ENCODE results near the gene RALA. TPM values are rescaled to one million over a fixed set of nuclear protein-coding genes. Genes with fewer than 3 reads are reported as not detected.

The RALA gene
- total RNA-seq, 2 experiments from 2014 or later, result 32.5 to 32.8 TPM

DNA sequence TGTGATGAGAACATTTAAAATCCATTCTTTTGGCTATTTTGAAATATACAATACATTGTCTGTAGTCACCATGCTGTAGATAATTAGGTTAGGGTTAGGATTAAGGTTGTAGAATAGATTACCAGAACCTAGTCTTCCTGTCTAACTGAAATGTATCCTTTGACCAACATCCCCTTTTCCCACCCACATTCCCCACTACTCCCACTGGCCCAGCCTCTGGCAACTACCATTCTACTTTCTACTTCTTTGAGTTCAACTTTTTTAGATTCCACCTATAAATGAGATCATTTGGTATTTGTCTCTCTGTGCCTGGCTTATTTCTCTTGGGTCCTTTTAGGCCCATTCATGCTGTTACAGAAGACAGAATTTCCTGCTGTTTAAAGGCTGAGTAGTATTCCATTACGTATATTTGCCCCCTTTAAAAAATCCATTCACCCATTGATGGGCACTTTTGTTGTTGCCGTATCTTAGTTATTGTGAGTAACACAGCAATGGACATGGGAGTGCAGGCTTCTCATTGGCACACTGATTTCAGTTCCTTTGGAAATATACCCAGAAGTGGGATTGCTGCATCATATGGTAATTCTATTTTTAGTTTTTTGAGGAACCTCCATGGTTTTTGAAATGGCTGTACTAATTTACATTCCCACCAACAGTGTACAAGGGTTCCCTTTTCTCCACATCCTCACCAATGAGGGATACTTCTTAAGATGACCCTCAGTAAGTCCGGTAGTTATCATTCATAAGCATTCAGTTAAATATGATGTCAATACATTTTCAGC, 104.0 kb downstream of the RALA start:
- ATAC-seq (no peak), DNase-seq (no peak)
- TF ChIP-seq, protein P1, sequence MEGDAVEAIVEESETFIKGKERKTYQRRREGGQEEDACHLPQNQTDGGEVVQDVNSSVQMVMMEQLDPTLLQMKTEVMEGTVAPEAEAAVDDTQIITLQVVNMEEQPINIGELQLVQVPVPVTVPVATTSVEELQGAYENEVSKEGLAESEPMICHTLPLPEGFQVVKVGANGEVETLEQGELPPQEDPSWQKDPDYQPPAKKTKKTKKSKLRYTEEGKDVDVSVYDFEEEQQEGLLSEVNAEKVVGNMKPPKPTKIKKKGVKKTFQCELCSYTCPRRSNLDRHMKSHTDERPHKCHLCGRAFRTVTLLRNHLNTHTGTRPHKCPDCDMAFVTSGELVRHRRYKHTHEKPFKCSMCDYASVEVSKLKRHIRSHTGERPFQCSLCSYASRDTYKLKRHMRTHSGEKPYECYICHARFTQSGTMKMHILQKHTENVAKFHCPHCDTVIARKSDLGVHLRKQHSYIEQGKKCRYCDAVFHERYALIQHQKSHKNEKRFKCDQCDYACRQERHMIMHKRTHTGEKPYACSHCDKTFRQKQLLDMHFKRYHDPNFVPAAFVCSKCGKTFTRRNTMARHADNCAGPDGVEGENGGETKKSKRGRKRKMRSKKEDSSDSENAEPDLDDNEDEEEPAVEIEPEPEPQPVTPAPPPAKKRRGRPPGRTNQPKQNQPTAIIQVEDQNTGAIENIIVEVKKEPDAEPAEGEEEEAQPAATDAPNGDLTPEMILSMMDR (IDR thresholded peaks at IDR 0.05), result no peak
- peaks cover 5% of the 10 kb centered on the region for H3K4me1 Mint-ChIP-seq (ENCODE audit: low read depth)
- H3K27me3 Mint-ChIP-seq, result no peaks in the 10 kb centered on the region
- no peaks in the 10 kb centered on the region for H3K9me3 Mint-ChIP-seq
- no peak overlapping the region for H3K27ac Mint-ChIP-seq
- CTCF ChIA-PET, result no interaction called here
- H3K4me3 Mint-ChIP-seq, result no peak overlapping the region
- POLR2A ChIA-PET, result no interaction called here
- intact Hi-C loops (cut with micrococcal nuclease), result no loop called here
- H3K36me3 Mint-ChIP-seq (ENCODE audit: low read depth), result no peaks in the 10 kb centered on the region

DNA sequence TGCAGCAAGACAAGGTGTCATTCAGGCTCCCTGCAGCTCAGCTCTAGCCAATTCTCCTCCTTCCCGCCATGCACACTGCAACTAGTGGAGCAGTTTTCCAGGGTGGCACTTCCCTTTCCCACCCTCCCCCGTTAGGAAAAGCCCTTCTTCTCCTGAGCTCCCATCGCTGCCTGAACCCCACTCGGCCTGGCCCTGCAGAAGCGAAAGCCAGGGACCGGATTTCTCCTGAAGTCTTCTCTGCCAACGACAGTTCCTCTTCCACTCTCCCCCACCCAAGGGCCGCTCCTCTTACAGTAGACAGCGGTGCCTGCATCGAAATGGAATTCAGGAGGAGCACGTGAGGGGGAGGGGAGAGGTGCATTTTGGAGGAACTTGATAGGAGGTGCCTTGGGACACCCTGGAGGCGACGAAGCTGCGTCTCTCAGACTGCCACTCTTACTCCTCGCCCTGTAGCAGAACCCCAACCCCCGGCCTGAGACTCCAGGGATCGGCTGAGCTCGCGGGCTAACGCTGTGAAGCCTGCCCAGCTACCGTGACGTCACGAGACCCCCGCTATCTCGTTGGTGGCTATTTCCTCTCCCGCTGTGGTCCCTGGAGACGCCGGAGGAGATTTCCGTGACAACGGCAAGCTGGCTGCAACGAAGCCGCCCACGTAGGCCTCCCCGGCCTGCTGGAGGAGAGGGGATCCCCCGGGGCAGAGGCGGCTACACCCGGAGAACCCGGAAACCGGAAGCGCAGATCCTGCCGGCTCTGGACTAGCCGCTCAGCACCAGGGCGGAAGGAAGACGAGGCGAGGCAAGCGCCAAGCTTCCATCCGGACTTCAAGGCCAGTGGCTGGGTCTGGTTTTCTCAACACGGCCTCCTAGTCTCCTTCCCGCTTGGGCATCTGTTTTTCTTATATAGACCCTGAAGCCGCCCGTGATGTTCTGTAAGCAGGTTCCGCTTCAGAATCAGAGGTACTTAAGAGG, 109.7 kb downstream of the RALA start:
- ChIA-PET POLR2A (interaction anchor here (0.8 to 1.8 kb wide), 11 partner anchors 15 to 166 kb away, joined by 3 to 8 read pairs (median 4); partner anchors contain the start of gene RALA), CTCF (interaction anchor here (1.0 to 5.9 kb wide), 5 partner anchors 13 to 153 kb away, joined by 3 to 79 read pairs (median 4); partner anchors contain the start of gene RALA)
- peak; percentile 94 for ATAC-seq
- Mint-ChIP-seq H3K4me3 (peak overlapping the region; percentile 96), H3K27me3 (no peaks in the 10 kb centered on the region), H3K36me3 (ENCODE audit: low read depth) (peaks cover 10% of the 10 kb centered on the region), H3K9me3 (no peaks in the 10 kb centered on the region), H3K4me1 (ENCODE audit: low read depth) (peaks cover 38% of the 10 kb centered on the region), H3K27ac (peak overlapping the region; percentile 90)
- TF ChIP-seq, protein P1 (IDR thresholded peaks at IDR 0.05), result no peak
- intact Hi-C loops (cut with micrococcal nuclease), result loop anchor here (5.0 to 10.0 kb wide), 2 partner anchors 98 to 146 kb away; no protein-coding TSS in a partner anchor
- peak; percentile 100 for DNase-seq

DNA sequence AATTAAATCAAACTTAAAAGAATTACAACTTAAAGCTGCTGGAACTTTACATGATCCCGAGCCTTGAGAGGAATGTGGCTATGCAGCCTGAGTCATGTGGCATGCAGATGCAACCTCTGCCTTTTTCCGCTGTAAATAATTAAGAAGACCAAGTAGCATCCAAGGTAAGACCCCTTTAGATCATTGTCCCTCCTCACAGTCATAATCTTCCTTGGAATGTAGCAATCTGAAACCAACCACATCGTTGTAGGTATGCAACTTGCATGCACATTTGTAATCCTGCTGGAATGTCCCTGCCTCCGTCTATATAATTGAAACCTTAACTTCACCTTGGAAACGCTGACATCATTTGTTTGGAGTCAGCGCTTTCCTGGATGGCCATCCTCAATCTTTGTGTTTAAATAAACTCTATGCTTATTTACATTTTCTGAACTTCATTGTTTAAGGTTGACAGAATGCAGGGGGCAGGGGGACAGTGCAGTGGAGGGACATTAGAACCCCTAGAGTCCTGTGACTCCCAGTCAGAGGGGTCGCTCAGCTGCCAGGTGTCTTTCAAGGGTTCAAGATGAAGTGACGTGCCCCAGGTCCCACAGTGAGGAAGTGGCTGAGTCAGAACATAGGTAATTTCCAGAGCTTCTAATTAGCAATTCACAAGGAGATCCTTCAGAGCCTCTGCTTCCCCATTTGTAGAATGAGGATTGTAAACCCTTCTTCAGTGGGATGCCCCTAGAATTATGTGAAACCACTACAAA, 110.7 kb downstream of the RALA start:
- Mint-ChIP-seq H3K27ac (peak overlapping the region; percentile 90), H3K4me1 (ENCODE audit: low read depth) (peaks cover 40% of the 10 kb centered on the region), H3K27me3 (no peaks in the 10 kb centered on the region), H3K9me3 (no peaks in the 10 kb centered on the region), H3K4me3 (peak overlapping the region; percentile 96), H3K36me3 (ENCODE audit: low read depth) (peaks cover 11% of the 10 kb centered on the region)
- intact Hi-C loops (cut with micrococcal nuclease), result loop anchor here (5.0 to 10.0 kb wide), 2 partner anchors 99 to 147 kb away; no protein-coding TSS in a partner anchor
- no peak for ATAC-seq
- TF ChIP-seq, protein P1 (IDR thresholded peaks at IDR 0.05), result no peak
- CTCF ChIA-PET, result interaction anchor here (1.6 to 5.9 kb wide), 3 partner anchors 12 to 154 kb away, joined by 3 to 79 read pairs (median 47); no protein-coding TSS in a partner anchor
- POLR2A ChIA-PET, result interaction anchor here (0.8 to 1.8 kb wide), 11 partner anchors 16 to 167 kb away, joined by 3 to 8 read pairs (median 4); partner anchors contain the start of gene RALA
- DNase-seq, result peak; percentile 44

- Mint-ChIP-seq H3K9me3 (no peaks in the 10 kb centered on the region), H3K4me1 (ENCODE audit: low read depth) (peaks cover 40% of the 10 kb centered on the region)
- intact Hi-C loops (cut with micrococcal nuclease), result loop anchor here (5.0 to 10.0 kb wide), 2 partner anchors 100 to 147 kb away; no protein-coding TSS in a partner anchor
Observed at GRCh38 chr7:39734633-39735004, 111.2 kb downstream of the RALA start.

More at GRCh38 chr7:39734633-39735004, 111.2 kb downstream of the RALA start:
- TF ChIP-seq, protein P1 (IDR thresholded peaks at IDR 0.05), result no peak
- CTCF ChIA-PET, result interaction anchor here (1.6 to 5.9 kb wide), 3 partner anchors 12 to 155 kb away, joined by 3 to 79 read pairs (median 47); no protein-coding TSS in a partner anchor
- POLR2A ChIA-PET, result interaction anchor here (1.2 kb wide), 1 partner anchor 154 kb away, joined by 4 read pairs; no protein-coding TSS in a partner anchor
- H3K27me3 Mint-ChIP-seq, result no peaks in the 10 kb centered on the region
- H3K27ac Mint-ChIP-seq, result peak overlapping the region; percentile 64
- H3K36me3 Mint-ChIP-seq (ENCODE audit: low read depth), result peaks cover 11% of the 10 kb centered on the region
- ATAC-seq (no peak), DNase-seq (no peak)
- H3K4me3 Mint-ChIP-seq, result peak overlapping the region; percentile 96

All from activated CD8-positive, alpha-beta T cell treated with anti-CD3 and anti-CD28 coated beads for 36 hours (primary cell).